CD4-positive, alpha-beta T cell (primary cell): ENCODE measurements around the gene NOL12. TPM values are rescaled to one million over a fixed set of nuclear protein-coding genes. Genes with fewer than 3 reads are reported as not detected.

Source experiments
- ATAC-seq: fragments of 200-7000 bp; cut with Tn5 transposase; one replicate; pipeline ENCODE4 v1.10.0; 2022; ENCODE audit warnings: mild to moderate bottlenecking; ENCODE audit not compliant: poor library complexity
- CTCF ChIA-PET: fragments of 350-600 bp; sonication (Branson Sonifier 250); formaldehyde crosslinking; loops from one replicate; lab custom pipeline; 2021; ENCODE audit warnings: antibody characterized with exemption, inconsistent platforms; lab: Charles Lee
- POLR2A ChIA-PET: fragments of 350-600 bp; sonication (Branson Sonifier 250); formaldehyde crosslinking; loops from one replicate; lab custom pipeline; 2021; ENCODE audit warnings: antibody characterized with exemption, inconsistent platforms; lab: Charles Lee
- DNase-seq, 14 experiments: peaks; one replicate each; pipeline ENCODE4 v3.0.0-alpha.2; 2013 to 2020; ENCODE audit warnings: mixed read lengths in 2 of 14
- H3K27ac ChIP-seq, 2 donors: one replicate each; pipeline versions ENCODE4 v1.5.1 to v1.7.0; 2013; ENCODE audit warnings: low read length in 2 of 2, low read depth in 1 of 2, mild to moderate bottlenecking in 1 of 2
- H3K27me3 ChIP-seq, 2 experiments: 1 replicate in 1 of 2; 2 replicates in 1 of 2; pipeline versions ENCODE4 v1.6.1 to v1.7.0; 2013; ENCODE audit warnings: low read length in 2 of 2, control low read depth in 1 of 2, mild to moderate bottlenecking in 1 of 2, moderate library complexity in 1 of 2; ENCODE audit not compliant: insufficient read depth in 2 of 2, control insufficient read depth in 1 of 2
- H3K36me3 ChIP-seq: one replicate; pipeline ENCODE4 v1.6.1; 2013; ENCODE audit warnings: low read length, control low read depth; ENCODE audit not compliant: insufficient read depth
- H3K4me1 ChIP-seq: one replicate; pipeline ENCODE4 v1.6.1; 2013; ENCODE audit warnings: low read length, control low read depth; ENCODE audit not compliant: insufficient read depth
- H3K4me3 ChIP-seq: one replicate; pipeline ENCODE4 v1.5.1; 2013; ENCODE audit warnings: mild to moderate bottlenecking, low read length, moderate library complexity
- H3K9me3 ChIP-seq, 2 experiments: 1 replicate in 1 of 2; 2 replicates in 1 of 2; pipeline versions ENCODE4 v1.6.1 to v1.7.0; 2013; ENCODE audit warnings: low read length in 2 of 2, mild to moderate bottlenecking in 2 of 2, control low read depth in 1 of 2, moderate library complexity in 1 of 2; ENCODE audit not compliant: control insufficient read depth in 1 of 2, insufficient read depth in 1 of 2
- H3K27ac Mint-ChIP-seq: one replicate; pipeline ENCODE4 v1.8.0; 2020; ENCODE audit warnings: mixed read lengths
- H3K27me3 Mint-ChIP-seq: one replicate; pipeline ENCODE4 v1.8.0; 2021; ENCODE audit warnings: mixed read lengths
- H3K36me3 Mint-ChIP-seq: one replicate; pipeline ENCODE4 v1.8.0; 2021; ENCODE audit warnings: low read depth, mixed read lengths
- H3K4me1 Mint-ChIP-seq: one replicate; pipeline ENCODE4 v1.8.0; 2021; ENCODE audit warnings: low read depth, mixed read lengths
- H3K4me3 Mint-ChIP-seq: one replicate; pipeline ENCODE4 v1.8.0; 2020; ENCODE audit warnings: mild to moderate bottlenecking, mixed read lengths
- H3K9me3 Mint-ChIP-seq: one replicate; pipeline ENCODE4 v1.8.0; 2020; ENCODE audit warnings: mixed read lengths
- intact Hi-C, 2 experiments: fragments of 100-400 bp; cut with DNase I in 1 of 2; cut with micrococcal nuclease in 1 of 2; formaldehyde crosslinking; loops; one replicate each; pipeline versions ENCODE4 v1.15.1 to v1.9.0; 2023 to 2025; cut with DNase I, micrococcal nuclease
- total RNA-seq, 174 experiments: library from RNA in 2 of 174; stranded (reverse) in 2 of 174; gene quantifications; one replicate each; pipeline ENCODE4 v1.2.3 and lab custom pipeline; 2021 to 2026
- TF ChIP-seq, protein P1 (sequence below): fragments of 200-600 bp; IDR thresholded peaks from one replicate; pipeline ENCODE4 v1.8.0; 2022; ENCODE audit warnings: antibody characterized with exemption, mild to moderate bottlenecking

Gene NOL12
- total RNA-seq, 2 experiments from 2014 or later, result 24.3 to 26.2 TPM

GRCh38 chr22:37681001-37681424, 5.1 kb upstream of the NOL12 start:
- H3K4me1 ChIP-seq, result peaks cover 38% of the 10 kb centered on the region
- Mint-ChIP-seq H3K4me3 (no peak overlapping the region), H3K27ac (peak overlapping the region; percentile 79), H3K27me3 (no peaks in the 10 kb centered on the region), H3K9me3 (no peaks in the 10 kb centered on the region), H3K4me1 (peaks cover 31% of the 10 kb centered on the region), H3K36me3 (peaks cover 11% of the 10 kb centered on the region)
- intact Hi-C loops, result loop anchor here (1.0 to 10.0 kb wide), 4 partner anchors 20 to 196 kb away; partner anchors contain the start of gene MFNG (in 1 of the 2)
- CTCF ChIA-PET, result interaction anchor here (0.6 to 12.8 kb wide), 15 partner anchors 10 to 88 kb away, joined by 3 to 171 read pairs (median 5); partner anchors contain the start of genes GGA1, PDXP and SH3BP1
- H3K9me3 ChIP-seq, result peaks cover 0 to 4% of the 10 kb centered on the region in 2 experiments
- POLR2A ChIA-PET, result interaction anchor here (1.0 to 3.7 kb wide), 12 partner anchors 9 to 74 kb away, joined by 3 to 25 read pairs (median 5); partner anchors contain the start of genes GGA1 and PDXP
- TF ChIP-seq, protein P1, sequence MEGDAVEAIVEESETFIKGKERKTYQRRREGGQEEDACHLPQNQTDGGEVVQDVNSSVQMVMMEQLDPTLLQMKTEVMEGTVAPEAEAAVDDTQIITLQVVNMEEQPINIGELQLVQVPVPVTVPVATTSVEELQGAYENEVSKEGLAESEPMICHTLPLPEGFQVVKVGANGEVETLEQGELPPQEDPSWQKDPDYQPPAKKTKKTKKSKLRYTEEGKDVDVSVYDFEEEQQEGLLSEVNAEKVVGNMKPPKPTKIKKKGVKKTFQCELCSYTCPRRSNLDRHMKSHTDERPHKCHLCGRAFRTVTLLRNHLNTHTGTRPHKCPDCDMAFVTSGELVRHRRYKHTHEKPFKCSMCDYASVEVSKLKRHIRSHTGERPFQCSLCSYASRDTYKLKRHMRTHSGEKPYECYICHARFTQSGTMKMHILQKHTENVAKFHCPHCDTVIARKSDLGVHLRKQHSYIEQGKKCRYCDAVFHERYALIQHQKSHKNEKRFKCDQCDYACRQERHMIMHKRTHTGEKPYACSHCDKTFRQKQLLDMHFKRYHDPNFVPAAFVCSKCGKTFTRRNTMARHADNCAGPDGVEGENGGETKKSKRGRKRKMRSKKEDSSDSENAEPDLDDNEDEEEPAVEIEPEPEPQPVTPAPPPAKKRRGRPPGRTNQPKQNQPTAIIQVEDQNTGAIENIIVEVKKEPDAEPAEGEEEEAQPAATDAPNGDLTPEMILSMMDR, result no peak
- ATAC-seq (no peak), DNase-seq (no peak)
- no peak overlapping the region for H3K27ac ChIP-seq
- no peak overlapping the region for H3K4me3 ChIP-seq
- H3K27me3 ChIP-seq, result no peaks in the 10 kb centered on the region
- H3K36me3 ChIP-seq, result peaks cover 5% of the 10 kb centered on the region

- Mint-ChIP-seq H3K36me3 (peaks cover 13% of the 10 kb centered on the region), H3K4me1 (peaks cover 31% of the 10 kb centered on the region), H3K4me3 (peak overlapping the region; percentile 80), H3K27me3 (no peaks in the 10 kb centered on the region), H3K27ac (peak overlapping the region; percentile 79), H3K9me3 (no peaks in the 10 kb centered on the region)
- POLR2A ChIA-PET, result interaction anchor here (0.6 to 3.7 kb wide), 13 partner anchors 10 to 75 kb away, joined by 3 to 25 read pairs (median 4); partner anchors contain the start of genes GGA1 and PDXP
- DNase-seq, result peak; percentile 57 to 87 (median 66)
- ATAC-seq, result no peak
- H3K4me1 ChIP-seq, result peaks cover 34% of the 10 kb centered on the region
- no peak overlapping the region for H3K27ac ChIP-seq
- H3K4me3 ChIP-seq, result no peak overlapping the region
- TF ChIP-seq, protein P1, result peak; percentile 87
- no peaks in the 10 kb centered on the region for H3K27me3 ChIP-seq
- H3K36me3 ChIP-seq, result peaks cover 5% of the 10 kb centered on the region
- CTCF ChIA-PET, result interaction anchor here (0.6 to 12.8 kb wide), 15 partner anchors 11 to 89 kb away, joined by 3 to 171 read pairs (median 5); partner anchors contain the start of genes GGA1, PDXP and SH3BP1
- peaks cover 0 to 4% of the 10 kb centered on the region in 2 experiments for H3K9me3 ChIP-seq
- intact Hi-C loops, result loop anchor here (1.0 to 10.0 kb wide), 4 partner anchors 20 to 197 kb away; partner anchors contain the start of gene MFNG (in 1 of the 2)
These were observed 4.5 kb upstream of the NOL12 start for GRCh38 chr22:37681556-37682049.

GRCh38 chr22:37684803-37685615, 1.1 kb upstream of the NOL12 start:
- CTCF ChIA-PET, result interaction anchor here (2.1 to 12.8 kb wide), 2 partner anchors 44 to 78 kb away, joined by 6 to 171 read pairs; partner anchors contain the start of gene SH3BP1
- Histone ChIP-seq H3K36me3 (peaks cover 17% of the 10 kb centered on the region), H3K4me1 (peaks cover 45% of the 10 kb centered on the region), H3K4me3 (no peak overlapping the region), H3K27me3 (no peaks in the 10 kb centered on the region), H3K27ac (no peak overlapping the region), H3K9me3 (no peaks in the 10 kb centered on the region)
- H3K4me3 Mint-ChIP-seq, result peak overlapping the region; percentile 90
- DNase-seq (no peak), ATAC-seq (no peak)
- peaks cover 32% of the 10 kb centered on the region for H3K4me1 Mint-ChIP-seq
- TF ChIP-seq, protein P1, result no peak
- no peaks in the 10 kb centered on the region for H3K27me3 Mint-ChIP-seq
- intact Hi-C loops, result loop anchor here in 1 of 2 experiments (2.0 to 10.0 kb wide), 3 partner anchors 76 to 200 kb away; partner anchors contain the start of genes ANKRD54, GGA1 and MFNG
- no peaks in the 10 kb centered on the region for H3K9me3 Mint-ChIP-seq
- POLR2A ChIA-PET, result interaction anchor here (0.7 to 3.4 kb wide), 7 partner anchors 9 to 372 kb away, joined by 3 to 37 read pairs (median 4); partner anchors contain the start of genes LGALS1, MFNG, PDXP and PICK1
- no peak overlapping the region for H3K27ac Mint-ChIP-seq
- H3K36me3 Mint-ChIP-seq, result peaks cover 22% of the 10 kb centered on the region
